Tongue (tissue), 2 donors: ENCODE results near the gene IRAK1. TPM values are rescaled to one million over a fixed set of nuclear protein-coding genes. Genes with fewer than 3 reads are reported as not detected.
A peak's percentile ranks its signal among the peaks of the same experiment; 100 is the strongest.

Experiments
- DNase-seq: peaks from one replicate; pipeline ENCODE4 v3.0.0-alpha.2; 2015
- total RNA-seq: library from RNA; depleted of rRNA; stranded (reverse); fragments of >200 nt; gene quantifications from one replicate; pipeline ENCODE4 v1.2.3, GENCODE V29; 2014

IRAK1 gene
- total RNA-seq, 1 donor from 2014 or later = 20.4 TPM

GRCh38 chrX:154019061-154019621 lies 561 bp downstream of the IRAK1 start:
- no peak for DNase-seq

GRCh38 chrX:154018518-154019060 lies 1.1 kb downstream of the IRAK1 start:
- no peak for DNase-seq

GRCh38 chrX:154017766-154018517 lies 1.8 kb downstream of the IRAK1 start:
- no peak for DNase-seq

GRCh38 chrX:154016366-154017076 lies 3.2 kb downstream of the IRAK1 start:
- no peak for DNase-seq

- no peak for DNase-seq
Measured at GRCh38 chrX:154015581-154016264, 4.0 kb downstream of the IRAK1 start.

- no peak for DNase-seq
Measured at GRCh38 chrX:154014429-154015380, 5.0 kb downstream of the IRAK1 start.

GRCh38 chrX:154013614-154014360 lies 5.9 kb downstream of the IRAK1 start:
- peak; percentile 70 for DNase-seq

- DNase-seq = no peak
Measured at GRCh38 chrX:154013001-154013421, 6.7 kb downstream of the IRAK1 start.

- no peak for DNase-seq
Measured at GRCh38 chrX:154012336-154012991, 7.2 kb downstream of the IRAK1 start.

GRCh38 chrX:154011376-154012335 lies 8.0 kb downstream of the IRAK1 start:
- DNase-seq = no peak

GRCh38 chrX:154010330-154011087 lies 9.2 kb downstream of the IRAK1 start:
- DNase-seq = no peak

GRCh38 chrX:154008521-154008920 lies 11.2 kb downstream of the IRAK1 start:
- no peak for DNase-seq

- DNase-seq = no peak
Measured at GRCh38 chrX:154006947-154007346, 12.8 kb downstream of the IRAK1 start.

- DNase-seq = no peak
Measured at GRCh38 chrX:154004315-154004714, 15.4 kb downstream of the IRAK1 start.

GRCh38 chrX:154002215-154002719 lies 17.4 kb downstream of the IRAK1 start:
- peak; percentile 40 for DNase-seq

- DNase-seq = no peak
Measured at GRCh38 chrX:154000051-154000450, 19.7 kb downstream of the IRAK1 start.

GRCh38 chrX:153999359-154000037 lies 20.2 kb downstream of the IRAK1 start:
- DNase-seq = no peak
